NT2/D1 (cell line): ENCODE measurements around the gene PARN.

Source experiments
- SUZ12 ChIP-seq: IDR thresholded peaks from 2 replicates; pipeline ENCODE4 v1.6.1; 2011; ENCODE audit not compliant: insufficient read length, insufficient read depth; ENCODE audit errors: extremely low read depth
- YY1 ChIP-seq: IDR thresholded peaks from 2 replicates; pipeline ENCODE4 v1.6.1; 2011; ENCODE audit not compliant: insufficient read length, insufficient read depth

DNA sequence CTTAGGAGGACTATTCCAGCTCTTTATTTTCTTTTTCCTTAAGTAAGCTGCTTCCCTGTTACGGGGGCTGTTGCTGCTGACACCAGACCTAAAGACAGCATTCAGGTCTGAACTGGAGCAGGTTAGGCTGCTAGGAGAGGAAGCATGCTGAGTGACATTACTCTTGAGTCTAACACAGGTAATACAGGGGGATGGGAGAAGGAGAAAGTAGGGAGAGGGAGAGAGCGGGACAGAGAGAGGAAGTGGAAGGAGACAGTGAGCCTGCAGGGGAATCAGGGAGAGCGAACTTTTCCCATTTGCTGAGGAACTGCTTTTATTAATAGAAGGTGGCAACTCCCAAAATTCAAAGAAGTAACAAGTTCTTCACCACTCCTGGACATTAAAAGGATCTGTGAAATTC, 130.9 kb downstream of the PARN start:
- TF ChIP-seq YY1, result no peak
- TF ChIP-seq SUZ12, result no peak
